ENCODE measurements around the gene INAVA.

Gene INAVA

GRCh38 chr1:200919386-200919785 lies 24.7 kb downstream of the INAVA start:
- Histone ChIP-seq H4K20me1 (ENCODE audit: insufficient read depth) (no peaks in the 10 kb centered on the region), H3K36me3 (ENCODE audit: insufficient read depth) (no peaks in the 10 kb centered on the region), H3K27ac (no peak overlapping the region), H3K4me2 (no peak overlapping the region), H3K9ac (no peak overlapping the region), H2AFZ (ENCODE audit: low read depth) (no peak overlapping the region), H3K4me1 (ENCODE audit: low read depth, poor library complexity, severe bottlenecking) (no peaks in the 10 kb centered on the region), H3K4me3 (IDR thresholded peaks at IDR 0.05; ENCODE audit: insufficient read depth, low read depth, low read length) (no peak overlapping the region), H3K27me3 (ENCODE audit: insufficient read depth, low read depth) (no peaks in the 10 kb centered on the region), H3K79me2 (ENCODE audit: insufficient read depth, low read depth) (no peaks in the 10 kb centered on the region)
- TF ChIP-seq, protein P1, sequence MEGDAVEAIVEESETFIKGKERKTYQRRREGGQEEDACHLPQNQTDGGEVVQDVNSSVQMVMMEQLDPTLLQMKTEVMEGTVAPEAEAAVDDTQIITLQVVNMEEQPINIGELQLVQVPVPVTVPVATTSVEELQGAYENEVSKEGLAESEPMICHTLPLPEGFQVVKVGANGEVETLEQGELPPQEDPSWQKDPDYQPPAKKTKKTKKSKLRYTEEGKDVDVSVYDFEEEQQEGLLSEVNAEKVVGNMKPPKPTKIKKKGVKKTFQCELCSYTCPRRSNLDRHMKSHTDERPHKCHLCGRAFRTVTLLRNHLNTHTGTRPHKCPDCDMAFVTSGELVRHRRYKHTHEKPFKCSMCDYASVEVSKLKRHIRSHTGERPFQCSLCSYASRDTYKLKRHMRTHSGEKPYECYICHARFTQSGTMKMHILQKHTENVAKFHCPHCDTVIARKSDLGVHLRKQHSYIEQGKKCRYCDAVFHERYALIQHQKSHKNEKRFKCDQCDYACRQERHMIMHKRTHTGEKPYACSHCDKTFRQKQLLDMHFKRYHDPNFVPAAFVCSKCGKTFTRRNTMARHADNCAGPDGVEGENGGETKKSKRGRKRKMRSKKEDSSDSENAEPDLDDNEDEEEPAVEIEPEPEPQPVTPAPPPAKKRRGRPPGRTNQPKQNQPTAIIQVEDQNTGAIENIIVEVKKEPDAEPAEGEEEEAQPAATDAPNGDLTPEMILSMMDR (conservative IDR thresholded peaks at IDR 0.05; ENCODE audit: low read depth, low read length) = no peak

GRCh38 chr1:200921571-200922110 lies 26.9 kb downstream of the INAVA start:
- TF ChIP-seq, protein P1 (conservative IDR thresholded peaks at IDR 0.05; ENCODE audit: low read depth, low read length) = no peak

GRCh38 chr1:200922406-200922805 lies 27.7 kb downstream of the INAVA start:
- no peak overlapping the region for H3K4me3 ChIP-seq (IDR thresholded peaks at IDR 0.05; ENCODE audit: insufficient read depth, low read depth, low read length)
- no peaks in the 10 kb centered on the region for H3K79me2 ChIP-seq (ENCODE audit: insufficient read depth, low read depth)
- H4K20me1 ChIP-seq (ENCODE audit: insufficient read depth) = no peaks in the 10 kb centered on the region
- no peak overlapping the region for H3K9ac ChIP-seq
- TF ChIP-seq, protein P1 (conservative IDR thresholded peaks at IDR 0.05; ENCODE audit: low read depth, low read length) = no peak
- H3K27ac ChIP-seq = no peak overlapping the region
- H3K36me3 ChIP-seq (ENCODE audit: insufficient read depth) = no peaks in the 10 kb centered on the region
- H3K27me3 ChIP-seq (ENCODE audit: insufficient read depth, low read depth) = no peaks in the 10 kb centered on the region
- H3K4me2 ChIP-seq = no peak overlapping the region
- no peak overlapping the region for H2AFZ ChIP-seq (ENCODE audit: low read depth)
- no peaks in the 10 kb centered on the region for H3K4me1 ChIP-seq (ENCODE audit: low read depth, poor library complexity, severe bottlenecking)

More at GRCh38 chr1:200921571-200922110, 26.9 kb downstream of the INAVA start:
- Histone ChIP-seq H3K9ac (no peak overlapping the region), H3K36me3 (ENCODE audit: insufficient read depth) (no peaks in the 10 kb centered on the region), H2AFZ (ENCODE audit: low read depth) (no peak overlapping the region), H3K4me2 (no peak overlapping the region), H3K4me3 (IDR thresholded peaks at IDR 0.05; ENCODE audit: insufficient read depth, low read depth, low read length) (no peak overlapping the region), H4K20me1 (ENCODE audit: insufficient read depth) (no peaks in the 10 kb centered on the region), H3K4me1 (ENCODE audit: low read depth, poor library complexity, severe bottlenecking) (no peaks in the 10 kb centered on the region), H3K79me2 (ENCODE audit: insufficient read depth, low read depth) (no peaks in the 10 kb centered on the region), H3K27me3 (ENCODE audit: insufficient read depth, low read depth) (no peaks in the 10 kb centered on the region), H3K27ac (no peak overlapping the region)

- Histone ChIP-seq H3K9ac (no peak overlapping the region), H3K36me3 (ENCODE audit: insufficient read depth) (no peaks in the 10 kb centered on the region), H2AFZ (ENCODE audit: low read depth) (no peak overlapping the region), H4K20me1 (ENCODE audit: insufficient read depth) (no peaks in the 10 kb centered on the region), H3K4me2 (no peak overlapping the region), H3K27me3 (ENCODE audit: insufficient read depth, low read depth) (no peaks in the 10 kb centered on the region), H3K4me1 (ENCODE audit: low read depth, poor library complexity, severe bottlenecking) (no peaks in the 10 kb centered on the region), H3K27ac (no peak overlapping the region), H3K4me3 (IDR thresholded peaks at IDR 0.05; ENCODE audit: insufficient read depth, low read depth, low read length) (no peak overlapping the region), H3K79me2 (ENCODE audit: insufficient read depth, low read depth) (no peaks in the 10 kb centered on the region)
- TF ChIP-seq, protein P1 (conservative IDR thresholded peaks at IDR 0.05; ENCODE audit: low read depth, low read length) = no peak
Observed at GRCh38 chr1:200923601-200924000, 28.9 kb downstream of the INAVA start.
